ENCODE measurements around the gene ETS1. TPM values are rescaled to one million over a fixed set of nuclear protein-coding genes. Genes with fewer than 3 reads are reported as not detected.

ETS1 gene
- polyA plus RNA-seq, 1 donor from 2014 or later, result 0.42 TPM

- H3K9ac ChIP-seq (ENCODE audit: low read length), result no peak overlapping the region
Measured at GRCh38 chr11:128471138-128471661, 116.2 kb downstream of the ETS1 start.

GRCh38 chr11:128470081-128470480, 117.3 kb downstream of the ETS1 start:
- TF ChIP-seq MXI1 (conservative IDR thresholded peaks at IDR 0.05; ENCODE audit: poor library complexity, severe bottlenecking) (no peak), POLR2AphosphoS5 (IDR thresholded peaks at IDR 0.05) (no peak)
- H3K36me3 ChIP-seq (ENCODE audit: insufficient read depth, low read length), result no peaks in the 10 kb centered on the region
- H3F3A ChIP-seq (ENCODE audit: insufficient read depth, low read length, poor library complexity, severe bottlenecking), result no peaks in the 10 kb centered on the region
- no peak overlapping the region for H3K4me2 ChIP-seq (ENCODE audit: low read length)
- no peaks in the 10 kb centered on the region for H3K9me3 ChIP-seq (ENCODE audit: low read length)
- H3K79me2 ChIP-seq (replicated peaks; ENCODE audit: insufficient read depth, low read length), result no peaks in the 10 kb centered on the region
- H3K27me3 ChIP-seq (ENCODE audit: insufficient read depth, low read depth, low read length), result no peaks in the 10 kb centered on the region
- no peak overlapping the region for H2AFZ ChIP-seq (ENCODE audit: low read depth, low read length)
- no peak overlapping the region for H3K27ac ChIP-seq (ENCODE audit: low read length)
- H3K4me3 ChIP-seq (ENCODE audit: low read length), result no peak overlapping the region
- H3K9ac ChIP-seq (ENCODE audit: low read length), result no peak overlapping the region
- no peaks in the 10 kb centered on the region for H4K20me1 ChIP-seq (ENCODE audit: insufficient read depth)
- no peaks in the 10 kb centered on the region for H3K9me2 ChIP-seq (ENCODE audit: insufficient read depth, low read length)

More at GRCh38 chr11:128471138-128471661, 116.2 kb downstream of the ETS1 start:
- no peak overlapping the region for H3K4me2 ChIP-seq (ENCODE audit: low read length)
- no peaks in the 10 kb centered on the region for H3F3A ChIP-seq (ENCODE audit: insufficient read depth, low read length, poor library complexity, severe bottlenecking)
- H3K79me2 ChIP-seq (replicated peaks; ENCODE audit: insufficient read depth, low read length), result no peaks in the 10 kb centered on the region
- H3K36me3 ChIP-seq (ENCODE audit: insufficient read depth, low read length), result no peaks in the 10 kb centered on the region
- H2AFZ ChIP-seq (ENCODE audit: low read depth, low read length), result no peak overlapping the region
- no peaks in the 10 kb centered on the region for H3K9me2 ChIP-seq (ENCODE audit: insufficient read depth, low read length)
- no peak for TF ChIP-seq MXI1 (conservative IDR thresholded peaks at IDR 0.05; ENCODE audit: poor library complexity, severe bottlenecking)
- H3K27ac ChIP-seq (ENCODE audit: low read length), result no peak overlapping the region
- H3K9me3 ChIP-seq (ENCODE audit: low read length), result no peaks in the 10 kb centered on the region
- H4K20me1 ChIP-seq (ENCODE audit: insufficient read depth), result no peaks in the 10 kb centered on the region
- H3K27me3 ChIP-seq (ENCODE audit: insufficient read depth, low read depth, low read length), result no peaks in the 10 kb centered on the region
- H3K4me3 ChIP-seq (ENCODE audit: low read length), result no peak overlapping the region

- Histone ChIP-seq H3K4me3 (ENCODE audit: low read length) (no peak overlapping the region), H3K9me2 (ENCODE audit: insufficient read depth, low read length) (no peaks in the 10 kb centered on the region), H4K20me1 (ENCODE audit: insufficient read depth) (no peaks in the 10 kb centered on the region), H3K27ac (ENCODE audit: low read length) (no peak overlapping the region), H3K36me3 (ENCODE audit: insufficient read depth, low read length) (no peaks in the 10 kb centered on the region), H3K9me3 (ENCODE audit: low read length) (no peaks in the 10 kb centered on the region), H3F3A (ENCODE audit: insufficient read depth, low read length, poor library complexity, severe bottlenecking) (no peaks in the 10 kb centered on the region), H3K79me2 (replicated peaks; ENCODE audit: insufficient read depth, low read length) (no peaks in the 10 kb centered on the region), H3K4me2 (ENCODE audit: low read length) (no peak overlapping the region), H3K27me3 (ENCODE audit: insufficient read depth, low read depth, low read length) (no peaks in the 10 kb centered on the region), H2AFZ (ENCODE audit: low read depth, low read length) (no peak overlapping the region), H3K9ac (ENCODE audit: low read length) (no peak overlapping the region)
- no peak for TF ChIP-seq EP300 (conservative IDR thresholded peaks at IDR 0.05; ENCODE audit: poor library complexity, severe bottlenecking)
- no peak for TF ChIP-seq RAD21 (conservative IDR thresholded peaks at IDR 0.05)
- no peak for TF ChIP-seq REST (IDR thresholded peaks at IDR 0.05; ENCODE audit: borderline replicate concordance)
- TF ChIP-seq TAF1 (IDR thresholded peaks at IDR 0.05; ENCODE audit: low read depth), result no peak
Measured at GRCh38 chr11:128469220-128469619, 118.1 kb downstream of the ETS1 start.

- H3K9ac ChIP-seq (ENCODE audit: low read length), result no peak overlapping the region
- H3K79me2 ChIP-seq (replicated peaks; ENCODE audit: insufficient read depth, low read length), result no peaks in the 10 kb centered on the region
- H3K9me2 ChIP-seq (ENCODE audit: insufficient read depth, low read length), result no peaks in the 10 kb centered on the region
- H3K4me2 ChIP-seq (ENCODE audit: low read length), result no peak overlapping the region
- H2AFZ ChIP-seq (ENCODE audit: low read depth, low read length), result no peak overlapping the region
- no peaks in the 10 kb centered on the region for H3F3A ChIP-seq (ENCODE audit: insufficient read depth, low read length, poor library complexity, severe bottlenecking)
- H3K27me3 ChIP-seq (ENCODE audit: insufficient read depth, low read depth, low read length), result no peaks in the 10 kb centered on the region
- H3K9me3 ChIP-seq (ENCODE audit: low read length), result no peaks in the 10 kb centered on the region
- no peak overlapping the region for H3K27ac ChIP-seq (ENCODE audit: low read length)
- no peaks in the 10 kb centered on the region for H3K36me3 ChIP-seq (ENCODE audit: insufficient read depth, low read length)
- H4K20me1 ChIP-seq (ENCODE audit: insufficient read depth), result no peaks in the 10 kb centered on the region
- H3K4me3 ChIP-seq (ENCODE audit: low read length), result no peak overlapping the region
- TF ChIP-seq SMC3 (conservative IDR thresholded peaks at IDR 0.05; ENCODE audit: poor library complexity) (no peak), RAD21 (conservative IDR thresholded peaks at IDR 0.05) (no peak), MXI1 (conservative IDR thresholded peaks at IDR 0.05; ENCODE audit: poor library complexity, severe bottlenecking) (no peak), EZH2 (IDR thresholded peaks at IDR 0.05; ENCODE audit: borderline replicate concordance, insufficient read depth, low read length, poor library complexity, severe bottlenecking) (no peak), CTCF (IDR thresholded peaks at IDR 0.05; ENCODE audit: poor library complexity, severe bottlenecking) (no peak), POLR2AphosphoS5 (IDR thresholded peaks at IDR 0.05) (no peak), TAF1 (IDR thresholded peaks at IDR 0.05; ENCODE audit: low read depth) (no peak), EP300 (conservative IDR thresholded peaks at IDR 0.05; ENCODE audit: poor library complexity, severe bottlenecking) (no peak)
Measured at GRCh38 chr11:128468111-128468510, 119.2 kb downstream of the ETS1 start.
